Stimulated activated CD4-positive, alpha-beta T cell treated with anti-CD3 and anti-CD28 coated beads, Interleukin-2, amount 100 ng/mL, for 48 hours (primary cell): Measurements from ENCODE around the gene SLC25A21.

Experiments
- DNase-seq, 2 donors: peaks; one replicate each; pipeline ENCODE4 v3.0.0-alpha.2; 2020

Gene SLC25A21

DNA sequence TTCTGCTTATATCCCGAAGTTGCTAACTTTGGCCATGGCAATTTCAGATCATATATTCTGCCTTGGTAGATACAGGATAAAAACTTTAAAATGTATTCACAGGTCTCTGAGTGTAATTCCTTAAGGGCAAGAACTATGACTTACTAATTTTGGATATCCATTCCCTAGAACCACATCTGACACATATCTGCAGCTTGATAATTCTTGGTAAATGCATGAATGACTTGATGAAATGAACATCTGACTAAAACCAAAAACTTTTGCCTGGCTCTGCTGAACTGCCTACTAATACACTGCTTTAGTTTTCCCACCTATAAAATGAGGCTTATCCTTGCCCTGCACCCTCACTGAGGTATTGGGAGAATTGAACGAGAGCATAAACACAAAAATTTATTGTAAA, 32.2 kb downstream of the SLC25A21 start:
- no peak for DNase-seq

DNA sequence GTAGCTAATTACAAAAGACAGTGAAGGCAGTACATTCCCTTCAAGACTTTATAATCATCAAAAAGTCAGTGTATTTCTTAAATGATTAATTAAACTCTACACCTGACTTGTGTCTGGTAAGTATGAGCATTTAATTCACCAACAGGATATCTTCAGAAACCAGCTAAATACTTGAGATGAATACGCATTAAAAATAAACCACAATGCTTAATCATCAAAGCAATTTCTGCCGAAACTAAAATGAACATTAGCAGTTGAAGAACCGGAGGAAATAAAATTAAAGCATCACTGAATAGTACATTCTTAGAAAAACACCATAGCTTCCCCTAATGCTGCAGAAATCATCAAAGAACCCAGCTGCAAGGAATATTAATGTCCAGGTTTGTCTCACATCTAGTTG, 32.7 kb downstream of the SLC25A21 start:
- no peak for DNase-seq

DNA sequence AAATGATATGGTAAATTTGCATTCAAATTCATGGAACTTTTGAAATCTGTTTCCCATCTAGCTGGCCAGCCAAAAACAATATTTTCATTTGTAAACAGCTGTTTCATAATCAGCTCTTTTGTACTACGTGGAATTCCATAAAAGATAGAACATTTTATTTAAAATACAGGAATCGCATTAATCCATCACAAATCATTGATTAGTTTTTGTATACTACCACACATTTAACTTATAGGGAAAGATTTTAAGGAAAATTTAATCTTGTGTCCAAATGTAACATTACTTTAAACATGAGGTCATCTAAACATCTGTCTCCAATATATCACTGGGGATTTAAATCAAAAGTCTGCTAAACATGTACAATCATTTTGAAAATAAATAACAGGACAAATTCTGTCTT, 33.5 kb downstream of the SLC25A21 start:
- DNase-seq, result no peak

- no peak for DNase-seq
Measured at GRCh38 chr14:37133284-37133913, 39.0 kb downstream of the SLC25A21 start.

DNA sequence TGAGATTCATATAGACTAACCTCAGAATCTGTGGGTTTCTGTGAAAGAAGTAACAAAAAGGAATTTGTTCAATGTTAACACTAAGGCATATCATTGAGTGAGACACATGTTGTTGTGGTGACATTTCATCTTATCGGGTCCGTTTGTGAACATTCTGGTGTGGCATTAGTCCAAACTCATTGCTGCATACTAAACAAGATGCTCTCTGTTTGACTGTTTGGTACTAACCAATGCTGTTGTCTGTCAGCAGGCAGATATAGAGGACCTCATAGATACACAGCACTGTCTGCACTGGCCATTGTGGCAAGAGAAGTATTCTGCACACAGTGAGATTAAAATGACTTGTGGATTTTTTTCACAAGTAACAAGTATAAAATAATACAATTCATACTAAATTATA, 41.2 kb downstream of the SLC25A21 start:
- no peak for DNase-seq

GRCh38 chr14:37129047-37129446, 43.4 kb downstream of the SLC25A21 start:
- DNase-seq, result no peak

- DNase-seq, result no peak
Measured at GRCh38 chr14:37124614-37125013, 47.8 kb downstream of the SLC25A21 start.

GRCh38 chr14:37122919-37123639, 49.3 kb downstream of the SLC25A21 start:
- no peak for DNase-seq

GRCh38 chr14:37122288-37122687, 50.1 kb downstream of the SLC25A21 start:
- no peak for DNase-seq

DNA sequence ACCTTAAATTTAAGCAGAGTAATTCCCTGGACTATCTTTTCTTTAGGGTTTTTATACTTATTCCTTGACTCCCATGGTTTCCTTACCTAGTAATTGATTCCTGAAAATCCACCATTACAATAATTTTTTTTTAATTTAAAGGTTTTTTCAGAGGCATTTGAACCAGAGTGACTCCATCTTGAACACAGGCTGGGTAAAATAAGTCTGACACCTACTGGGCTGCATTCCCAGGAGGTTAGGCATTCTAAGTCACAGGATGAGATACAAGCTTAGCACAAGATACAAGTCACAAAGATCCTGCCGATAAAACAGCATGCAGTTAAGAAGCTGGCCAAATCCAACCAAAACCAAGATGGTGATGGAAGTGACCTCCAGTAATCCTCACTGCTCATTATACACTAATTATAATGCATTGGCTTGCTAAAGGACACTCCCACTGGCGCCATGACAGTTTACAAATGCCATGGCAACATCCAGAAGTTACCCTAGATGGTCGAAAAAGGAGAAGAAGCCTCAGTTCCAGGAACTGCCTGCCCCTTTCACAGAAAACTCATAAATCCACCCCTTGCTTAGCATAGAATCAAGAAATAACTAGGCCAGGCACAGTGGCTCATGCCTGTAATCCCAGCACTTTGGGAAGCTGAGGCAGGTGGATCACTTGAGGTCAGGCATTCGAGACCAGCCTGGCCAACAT, 53.6 kb downstream of the SLC25A21 start:
- no peak for DNase-seq

DNA sequence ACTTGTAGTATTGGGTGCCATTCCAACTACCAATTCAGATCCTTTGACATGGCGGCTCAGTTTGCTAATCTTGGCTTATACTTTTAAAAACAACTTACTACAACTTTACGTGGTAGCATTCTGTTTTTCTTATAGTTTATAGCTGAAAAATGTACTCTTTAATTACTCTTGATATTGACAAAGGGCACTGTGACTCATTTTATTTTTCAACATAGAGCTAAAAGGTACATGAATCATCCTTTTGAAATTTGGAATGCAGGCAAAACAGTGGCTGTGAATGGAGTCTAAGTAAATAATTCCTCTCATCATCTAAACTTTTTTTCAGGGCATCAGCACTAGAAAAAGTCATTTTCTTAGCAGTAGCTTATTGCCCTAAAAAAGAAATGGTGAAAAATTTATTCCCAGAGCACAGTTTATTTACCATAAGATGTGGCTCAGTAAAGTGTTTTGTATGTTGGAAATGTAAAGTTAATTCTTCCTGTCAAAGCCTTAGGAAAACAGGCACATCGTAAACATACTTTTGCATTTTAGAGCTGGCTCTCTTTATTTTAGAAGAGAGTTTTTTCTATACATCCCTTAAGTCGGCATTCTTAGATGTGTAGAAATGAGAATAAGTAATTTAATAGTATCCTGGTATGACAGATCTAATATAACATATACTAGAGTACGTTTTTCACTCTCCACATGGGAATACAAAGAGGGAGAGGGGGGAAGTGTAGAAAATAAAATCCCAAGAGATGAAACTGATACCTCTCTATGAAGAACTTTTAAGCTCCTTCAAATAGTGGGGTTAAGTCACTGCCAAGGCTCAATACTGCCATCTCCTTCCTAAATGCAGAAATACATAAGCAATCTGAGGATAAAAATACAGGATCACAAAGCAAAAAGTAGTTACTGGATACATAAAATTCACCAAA, 55.2 kb downstream of the SLC25A21 start:
- DNase-seq, result no peak

DNA sequence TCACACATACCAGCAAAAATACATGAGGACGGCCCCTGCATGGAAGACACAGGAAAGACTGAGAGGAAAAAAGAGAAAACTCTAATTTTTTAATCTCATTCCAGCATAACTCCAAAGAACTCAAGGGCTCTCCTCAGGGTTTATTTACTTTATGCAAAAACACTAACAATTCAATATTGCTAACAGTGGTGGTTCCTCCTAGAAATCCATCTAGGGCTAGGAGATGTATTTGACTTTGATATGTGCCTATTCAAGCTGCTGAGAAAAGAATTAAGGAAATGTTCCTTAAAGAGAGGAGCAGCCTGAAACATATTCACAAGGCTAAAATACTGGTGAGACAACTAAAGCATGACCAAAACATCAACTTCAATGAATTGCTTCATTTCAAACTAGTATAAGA, 57.0 kb downstream of the SLC25A21 start:
- no peak for DNase-seq

DNA sequence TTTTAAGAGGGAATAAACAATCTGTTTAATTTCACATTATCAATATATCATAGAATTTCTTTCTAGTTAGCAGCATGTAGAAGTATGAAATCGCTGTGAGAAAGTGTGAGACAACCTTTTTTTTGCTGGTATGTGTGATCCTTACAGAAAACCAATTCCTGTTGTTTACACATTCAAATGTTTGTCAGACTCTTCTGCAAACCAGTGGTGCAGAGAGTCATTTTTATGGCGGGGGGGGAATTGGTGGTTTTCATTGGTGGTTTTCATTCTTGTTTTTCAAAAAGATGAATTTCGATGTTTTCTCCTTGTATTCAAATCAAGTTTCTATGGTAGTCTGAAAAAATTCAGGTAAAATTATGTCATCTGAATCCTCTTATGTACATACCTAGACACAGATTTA, 57.8 kb downstream of the SLC25A21 start:
- no peak for DNase-seq

DNA sequence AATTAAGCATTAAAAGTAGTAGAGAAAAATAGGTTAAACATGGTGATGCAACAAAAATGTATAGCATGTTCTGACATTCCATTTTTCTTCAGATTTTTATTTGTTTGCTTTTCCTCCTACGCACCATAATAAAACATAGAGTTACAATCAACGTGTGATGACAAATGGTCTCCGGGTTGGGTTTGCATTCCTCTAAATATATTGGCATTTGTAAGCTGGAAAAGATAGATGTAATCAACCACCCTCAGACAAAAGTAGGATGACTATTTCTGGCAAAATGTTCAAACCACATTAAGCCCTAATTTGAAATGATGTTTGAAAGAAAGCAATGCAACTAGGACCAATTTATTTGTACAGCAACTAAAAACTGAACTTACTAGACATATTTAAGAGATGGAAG, 58.4 kb downstream of the SLC25A21 start:
- no peak for DNase-seq

- no peak for DNase-seq
Measured at GRCh38 chr14:37098132-37098531, 74.3 kb downstream of the SLC25A21 start.

DNA sequence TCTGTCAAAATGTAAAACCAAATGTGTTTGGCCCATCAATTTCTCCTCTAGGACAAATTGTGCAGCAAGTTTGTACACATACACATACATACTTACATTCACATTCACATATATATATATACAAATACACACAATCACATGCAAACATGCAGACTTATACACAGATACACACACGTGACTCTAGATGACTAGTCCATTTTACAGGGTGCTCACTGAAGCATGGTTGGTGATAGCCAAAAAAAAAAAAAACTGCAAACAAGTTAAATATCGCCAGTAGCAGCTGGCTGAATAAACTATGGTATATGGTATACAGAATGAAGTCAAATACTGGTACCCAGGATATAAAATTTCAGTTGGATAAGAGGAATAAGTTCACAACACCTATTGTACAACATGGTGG, 77.9 kb downstream of the SLC25A21 start:
- DNase-seq, result no peak

- no peak for DNase-seq
Measured at GRCh38 chr14:37093364-37093763, 79.0 kb downstream of the SLC25A21 start.

DNA sequence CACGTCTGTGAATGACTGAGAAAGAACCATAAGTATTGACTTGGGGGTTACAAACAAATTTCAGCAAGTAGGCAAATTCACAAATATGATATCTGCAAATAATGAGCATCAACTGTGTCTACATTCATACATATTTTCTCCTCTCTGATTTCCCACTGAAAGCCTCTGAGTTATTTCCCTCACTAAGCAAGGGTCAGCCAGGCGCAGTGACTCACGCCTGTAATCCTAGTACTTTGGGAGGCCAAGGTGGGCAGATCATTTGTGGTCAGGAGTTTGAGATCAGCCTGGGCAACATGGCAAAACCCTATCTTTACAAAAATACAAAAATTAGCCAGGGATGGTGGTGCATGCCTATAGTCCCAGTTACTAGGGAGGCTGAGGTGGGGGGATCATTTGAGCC, 80.8 kb downstream of the SLC25A21 start:
- no peak for DNase-seq

DNA sequence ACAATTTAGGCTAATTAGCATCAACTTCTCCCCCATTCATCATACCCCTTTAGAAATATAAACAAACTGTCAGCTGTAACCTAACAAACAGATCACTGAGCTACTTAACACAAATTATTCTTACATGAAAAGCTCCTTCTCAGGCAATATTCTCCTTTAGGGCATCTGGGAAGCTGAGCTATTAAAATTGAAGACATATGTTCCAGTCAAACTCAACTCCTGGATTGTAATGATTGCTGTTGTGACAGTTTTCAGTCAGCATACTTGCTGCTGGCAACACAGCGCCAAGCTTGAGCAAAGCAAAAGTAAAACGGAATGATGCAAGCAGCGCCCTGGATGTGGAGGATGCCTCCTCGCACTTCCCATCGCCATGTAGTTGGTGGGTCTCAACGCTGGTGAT, 82.4 kb downstream of the SLC25A21 start:
- DNase-seq, result no peak

DNA sequence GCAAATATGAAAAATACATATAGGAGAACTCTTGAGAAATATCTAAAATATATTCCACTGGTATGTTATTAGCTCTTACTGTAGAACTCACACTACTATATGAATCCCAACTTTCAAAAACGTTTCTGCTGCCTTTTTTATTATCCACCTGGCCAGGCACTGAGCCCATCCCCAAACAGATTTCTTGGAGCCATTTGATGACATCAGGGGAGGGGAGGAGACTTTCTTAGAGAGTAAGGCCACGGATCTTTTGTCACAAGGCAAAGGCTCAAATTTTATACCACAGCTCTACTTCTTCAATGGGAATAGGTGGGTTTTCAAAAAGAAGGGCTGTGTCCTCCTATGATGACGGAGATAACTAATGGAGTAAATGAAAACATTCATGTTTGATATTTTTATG, 83.0 kb downstream of the SLC25A21 start:
- DNase-seq, result no peak

DNA sequence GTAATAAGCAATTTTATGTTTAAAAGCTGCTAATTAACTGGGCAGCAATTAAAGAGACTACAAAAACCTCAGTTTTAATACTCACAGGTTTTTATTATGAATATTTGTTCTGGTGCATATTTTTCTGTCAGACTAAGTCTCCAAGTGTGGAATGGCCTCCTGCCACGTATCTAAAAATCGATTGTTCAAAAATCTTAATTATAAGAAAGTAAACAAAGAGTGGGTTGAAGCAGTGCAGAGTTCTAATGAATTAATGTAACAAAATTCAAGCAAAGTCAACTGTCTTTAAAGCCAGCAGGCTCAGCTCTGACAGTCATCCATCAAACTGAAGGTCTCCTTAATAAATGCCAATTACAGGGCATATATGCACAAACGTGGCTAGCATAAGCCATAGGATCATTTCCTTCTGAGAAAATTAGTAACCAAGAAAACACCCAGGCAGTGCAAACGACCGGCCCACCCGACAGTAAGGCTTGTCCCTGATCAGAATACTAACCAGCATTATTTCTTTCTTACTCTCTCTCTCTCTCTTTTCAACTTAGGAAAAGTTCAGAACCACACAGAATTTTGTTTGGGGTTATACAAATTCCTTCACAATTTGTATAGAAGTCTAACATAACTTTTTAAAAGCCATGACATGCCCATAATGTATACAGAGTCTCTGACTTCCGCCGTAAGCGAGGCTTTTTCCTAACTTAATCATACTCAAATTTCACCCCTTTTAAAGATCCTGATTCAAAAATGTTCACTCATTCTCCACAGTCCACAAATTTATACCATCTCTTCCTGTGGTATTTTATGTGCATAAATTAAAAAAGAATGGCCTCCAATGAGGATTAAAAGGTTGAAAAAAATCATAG, 83.8 kb downstream of the SLC25A21 start:
- no peak for DNase-seq

GRCh38 chr14:37087520-37087919, 84.9 kb downstream of the SLC25A21 start:
- no peak for DNase-seq
